A673 (cell line): Measurements from ENCODE around the gene SLC39A8. TPM values are rescaled to one million over a fixed set of nuclear protein-coding genes. Genes with fewer than 3 reads are reported as not detected.

Experiments used
- BruUV-seq: library from RNA; stranded (reverse); fragments of 400-500 nt; replicated peaks from 2 replicates; lab custom pipeline; 2021; lab: Mats Ljungman, UMichigan
- CTCF ChIA-PET: fragments of 300-600 bp; sonication (Branson Sonifier 250); formaldehyde crosslinking; loops from one replicate; lab custom pipeline; 2022; ENCODE audit warnings: antibody characterized with exemption; lab: Charles Lee
- POLR2A ChIA-PET: fragments of 300-600 bp; sonication (Branson Sonifier 250); formaldehyde crosslinking; loops from one replicate; lab custom pipeline; 2022; ENCODE audit warnings: antibody characterized with exemption; ENCODE audit not compliant: low non-redundant PET; lab: Charles Lee
- DNase-seq: peaks from one replicate; pipeline ENCODE4 v3.0.0-alpha.2; 2015; ENCODE audit warnings: low spot score
- H3K27ac ChIP-seq: fragments of 200-600 bp; sonication (generic); 2 replicates; pipeline ENCODE4 v1.5.1; 2016; ENCODE audit warnings: mixed run types, low read depth, mild to moderate bottlenecking, mixed read lengths, antibody characterized with exemption, low read length; ENCODE audit not compliant: poor library complexity, severe bottlenecking
- H3K27me3 ChIP-seq: fragments of 200-600 bp; sonication (generic); replicated peaks from 2 replicates; pipeline ENCODE4 v1.6.1; 2017; ENCODE audit warnings: mixed run types, low read depth, mild to moderate bottlenecking, mixed read lengths, antibody characterized with exemption, low read length; ENCODE audit not compliant: insufficient read depth, poor library complexity
- H3K36me3 ChIP-seq: fragments of 200-600 bp; sonication (generic); 2 replicates; pipeline ENCODE4 v1.6.1; 2016; ENCODE audit warnings: mixed run types, mild to moderate bottlenecking, mixed read lengths, antibody characterized with exemption, low read length; ENCODE audit not compliant: insufficient read depth, poor library complexity, severe bottlenecking
- H3K4me1 ChIP-seq: fragments of 200-600 bp; sonication (generic); 2 replicates; pipeline ENCODE4 v1.6.1; 2017; ENCODE audit warnings: mixed run types, mild to moderate bottlenecking, mixed read lengths, antibody characterized with exemption, low read length; ENCODE audit not compliant: insufficient read depth, poor library complexity, severe bottlenecking
- H3K4me3 ChIP-seq: fragments of 200-600 bp; sonication (generic); 2 replicates; pipeline ENCODE4 v1.5.1; 2016; ENCODE audit warnings: low read depth, mixed run types, mild to moderate bottlenecking, mixed read lengths, low read length; ENCODE audit not compliant: poor library complexity, severe bottlenecking
- H3K9me3 ChIP-seq: fragments of 200-600 bp; sonication (generic); 2 replicates; pipeline ENCODE4 v1.6.1; 2016; ENCODE audit warnings: mixed run types, low read depth, mild to moderate bottlenecking, mixed read lengths, antibody characterized with exemption, low read length; ENCODE audit not compliant: poor library complexity, severe bottlenecking
- CTCF ChIP-seq: fragments of 300-800, 200-600 bp; sonication (generic); conservative IDR thresholded peaks from 2 replicates; pipeline ENCODE4 v1.5.1; 2017; ENCODE audit warnings: low read depth, mild to moderate bottlenecking, antibody characterized with exemption, low read length, moderate library complexity, mixed read lengths
- EZH2 ChIP-seq: fragments of 200-600 bp; sonication (generic); IDR thresholded peaks from 2 replicates; pipeline ENCODE4 v1.6.1; 2017; ENCODE audit warnings: borderline replicate concordance, low read depth, mild to moderate bottlenecking, mixed read lengths, antibody characterized with exemption, low read length; ENCODE audit not compliant: poor library complexity, severe bottlenecking
- intact Hi-C: fragments of 100-400 bp; cut with micrococcal nuclease; formaldehyde crosslinking; loops from one replicate; pipeline ENCODE4 v1.10.0; 2022; ENCODE audit not compliant: unreplicated experiment
- total RNA-seq: library from RNA; stranded (reverse); gene quantifications from 2 replicates; pipeline ENCODE4 v1.2.3, GENCODE V29; 2021

The SLC39A8 gene
- total RNA-seq, 1 experiment from 2014 or later: 12.3 TPM

DNA sequence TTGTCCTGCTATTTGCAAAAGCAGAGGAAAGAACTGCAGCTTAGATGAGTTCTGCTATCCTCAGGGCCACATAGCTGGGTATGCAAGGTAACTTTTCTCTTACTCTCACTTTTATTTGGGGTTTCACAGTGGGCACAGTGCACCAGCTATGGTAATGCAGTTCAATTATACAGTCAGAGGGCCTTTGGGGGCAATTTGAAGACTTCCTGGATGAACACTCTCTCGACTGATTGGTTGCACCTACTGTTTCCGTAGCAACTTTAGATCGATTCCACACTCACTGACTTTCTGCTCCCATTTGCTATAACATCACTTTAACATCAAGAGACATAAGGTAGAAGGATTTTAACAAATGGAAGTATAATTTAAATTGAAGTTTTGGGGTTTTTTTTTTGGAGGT, 128.6 kb downstream of the SLC39A8 start:
- no peak for DNase-seq
- TF ChIP-seq EZH2 (no peak), CTCF (no peak)
- no peaks in the 10 kb centered on the region for H3K4me1 ChIP-seq
- no peaks in the 10 kb centered on the region for H3K27me3 ChIP-seq
- H3K36me3 ChIP-seq: no peaks in the 10 kb centered on the region
- ChIA-PET POLR2A (no interaction called here), CTCF (no interaction called here)
- no TSS peak for BruUV-seq
- intact Hi-C loops: no loop called here
- H3K27ac ChIP-seq: no peak overlapping the region
- no peak overlapping the region for H3K4me3 ChIP-seq
- H3K9me3 ChIP-seq: no peaks in the 10 kb centered on the region

DNA sequence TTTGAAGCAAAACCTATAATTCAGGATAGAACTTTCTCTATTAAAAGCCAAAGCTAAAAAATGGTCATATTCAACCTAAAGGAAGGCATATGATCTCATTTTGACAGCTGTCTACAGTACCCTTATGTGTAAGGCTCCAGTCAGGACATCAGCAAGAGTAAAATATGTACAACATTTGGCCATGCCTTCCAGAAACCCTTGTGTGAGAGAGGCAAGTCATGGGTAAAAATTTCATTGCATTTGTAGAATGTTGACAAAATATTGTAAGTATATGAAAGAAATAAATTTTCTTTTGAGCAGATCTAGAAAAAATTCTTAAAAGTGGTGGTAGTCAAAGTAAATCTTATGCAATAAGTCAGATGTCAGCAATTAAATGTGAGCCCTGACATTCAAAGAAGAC, 132.3 kb downstream of the SLC39A8 start:
- Histone ChIP-seq H3K27me3 (no peaks in the 10 kb centered on the region), H3K4me3 (no peak overlapping the region), H3K4me1 (no peaks in the 10 kb centered on the region), H3K36me3 (no peaks in the 10 kb centered on the region), H3K27ac (no peak overlapping the region), H3K9me3 (no peaks in the 10 kb centered on the region)
- ChIA-PET POLR2A (no interaction called here), CTCF (no interaction called here)
- no peak for TF ChIP-seq EZH2
- no peak for TF ChIP-seq CTCF
- intact Hi-C loops: no loop called here
- DNase-seq: no peak
- BruUV-seq: no TSS peak

Other genes with a start within 250 kb of the SLC39A8 start
- 25.3 and 26.1 TPM in 2 replicates for gene NFKB1, start 155.9 kb upstream of the SLC39A8 start, total RNA-seq